ENCODE results near the gene MORN1.

GRCh38 chr1:2395245-2395644 is 3.9 kb upstream of the MORN1 start:
- TF ChIP-seq CTCF (IDR thresholded peaks at IDR 0.05) (no peak), POLR2AphosphoS5 (IDR thresholded peaks at IDR 0.05) (no peak)
